Tibial nerve (tissue), 4 donors: Measurements from ENCODE around the gene SLC7A1. TPM values are rescaled to one million over a fixed set of nuclear protein-coding genes. Genes with fewer than 3 reads are reported as not detected.
A peak's percentile ranks its signal among the peaks of the same experiment; 100 is the strongest.

Experiments used
- DNase-seq, 2 donors: peaks; one replicate each; pipeline ENCODE4 v3.0.0-alpha.2; 2019; ENCODE audit warnings: low spot score in 2 of 2
- H3K27ac ChIP-seq, 4 donors: fragments of 200-600 bp; sonication (generic) in 3 of 4; one replicate each; pipeline ENCODE4 v1.5.1; 2017 to 2019; ENCODE audit warnings: mild to moderate bottlenecking in 1 of 4
- H3K27me3 ChIP-seq, 2 donors: fragments of 200-600 bp; sonication (generic) in 1 of 2; one replicate each; pipeline versions ENCODE4 v1.5.1 to v1.6.0; 2017 to 2019
- H3K36me3 ChIP-seq, 3 donors: fragments of 200-600 bp; sonication (generic); one replicate each; pipeline ENCODE4 v1.5.1; 2018 to 2019
- H3K4me1 ChIP-seq, 4 donors: fragments of 200-600 bp; sonication (generic) in 3 of 4; one replicate each; pipeline ENCODE4 v1.5.1; 2017 to 2019
- H3K4me3 ChIP-seq, 4 donors: fragments of 200-600 bp; sonication (generic) in 3 of 4; one replicate each; pipeline ENCODE4 v1.5.1; 2017 to 2019; ENCODE audit warnings: mild to moderate bottlenecking in 1 of 4, moderate library complexity in 1 of 4
- H3K9me3 ChIP-seq, 4 donors: fragments of 200-600 bp; sonication (generic) in 3 of 4; one replicate each; pipeline ENCODE4 v1.5.1; 2017 to 2019
- EP300 ChIP-seq, 2 donors: sonication (generic); formaldehyde crosslinking; IDR thresholded peaks; one replicate each; pipeline ENCODE4 v1.6.1; 2017; ENCODE audit warnings: antibody characterized with exemption in 2 of 2, mild to moderate bottlenecking in 1 of 2
- POLR2A ChIP-seq, 2 donors: fragments of 450-650 bp; IDR thresholded peaks; one replicate each; pipeline ENCODE4 v1.6.1; 2017; ENCODE audit warnings: antibody characterized with exemption in 2 of 2, mild to moderate bottlenecking in 2 of 2, moderate library complexity in 2 of 2
- WGBS, 2 donors: methylation state at CpG; one replicate each; pipeline ENCODE4 v1.1.5; 2018; 5-methylcytosine and 5-hydroxymethylcytosine counted together
- total RNA-seq, 4 donors: library from RNA; depleted of rRNA; stranded (reverse); fragments of >200 nt; gene quantifications; one replicate each; pipeline ENCODE4 v1.1.0, GENCODE V29; 2016
- TF ChIP-seq, protein P1 (sequence below), 5 experiments: fragments of 200-600 bp in 3 of 5; fragments of 450-650 bp in 2 of 5; sonication (generic) in 3 of 5; IDR thresholded peaks; one replicate each; pipeline ENCODE4 v1.5.1; 2016 to 2019; ENCODE audit warnings: antibody characterized with exemption in 5 of 5, mild to moderate bottlenecking in 3 of 5, moderate library complexity in 2 of 5

The SLC7A1 gene
- total RNA-seq, 4 donors from 2014 or later = 9.2 to 46.5 (median 24.7) TPM

DNA sequence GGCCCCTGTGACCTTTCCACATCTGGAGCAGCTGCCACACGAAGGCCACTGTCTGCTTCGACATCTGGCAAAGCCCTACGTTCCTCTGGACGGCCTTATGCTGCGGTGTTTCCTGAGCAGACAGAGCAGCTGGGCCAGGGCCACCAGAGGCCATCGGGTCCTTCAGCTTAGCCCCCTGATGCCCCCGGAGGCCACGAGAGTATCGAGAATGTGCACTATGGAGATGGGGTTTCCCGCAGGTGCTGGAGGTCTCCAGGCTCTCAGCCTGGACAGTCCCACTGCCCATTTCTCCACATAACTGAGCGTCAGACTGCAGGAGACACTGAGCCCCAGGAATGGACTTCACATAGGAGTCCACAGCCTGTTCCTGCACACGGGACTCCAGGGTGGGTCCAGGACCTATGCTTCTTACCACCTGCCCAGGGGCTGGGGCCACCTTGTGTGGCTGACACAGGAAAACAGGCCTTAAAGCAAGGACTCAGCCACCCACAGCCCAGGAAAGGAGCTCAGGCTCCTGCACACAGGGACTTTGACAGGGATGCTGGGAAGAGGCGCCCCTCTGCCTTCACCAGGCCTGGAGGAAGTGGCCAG lies 80.7 kb downstream of the SLC7A1 start:
- Histone ChIP-seq H3K36me3 (peaks cover 0 to 69% (median 0%) of the 10 kb centered on the region in 3 donors), H3K27me3 (no peaks in the 10 kb centered on the region), H3K27ac (no peak overlapping the region), H3K9me3 (no peaks in the 10 kb centered on the region), H3K4me1 (peaks cover 0 to 13% (median 0%) of the 10 kb centered on the region in 4 donors), H3K4me3 (no peak overlapping the region)
- 78 to 100% methylated on average over 1 to 12 of the region's 13 CpGs for WGBS, 2 donors
- no peak for DNase-seq
- no peak for TF ChIP-seq POLR2A (IDR thresholded peaks at IDR 0.05)
- no peak for TF ChIP-seq EP300 (IDR thresholded peaks at IDR 0.05)
- TF ChIP-seq, protein P1, sequence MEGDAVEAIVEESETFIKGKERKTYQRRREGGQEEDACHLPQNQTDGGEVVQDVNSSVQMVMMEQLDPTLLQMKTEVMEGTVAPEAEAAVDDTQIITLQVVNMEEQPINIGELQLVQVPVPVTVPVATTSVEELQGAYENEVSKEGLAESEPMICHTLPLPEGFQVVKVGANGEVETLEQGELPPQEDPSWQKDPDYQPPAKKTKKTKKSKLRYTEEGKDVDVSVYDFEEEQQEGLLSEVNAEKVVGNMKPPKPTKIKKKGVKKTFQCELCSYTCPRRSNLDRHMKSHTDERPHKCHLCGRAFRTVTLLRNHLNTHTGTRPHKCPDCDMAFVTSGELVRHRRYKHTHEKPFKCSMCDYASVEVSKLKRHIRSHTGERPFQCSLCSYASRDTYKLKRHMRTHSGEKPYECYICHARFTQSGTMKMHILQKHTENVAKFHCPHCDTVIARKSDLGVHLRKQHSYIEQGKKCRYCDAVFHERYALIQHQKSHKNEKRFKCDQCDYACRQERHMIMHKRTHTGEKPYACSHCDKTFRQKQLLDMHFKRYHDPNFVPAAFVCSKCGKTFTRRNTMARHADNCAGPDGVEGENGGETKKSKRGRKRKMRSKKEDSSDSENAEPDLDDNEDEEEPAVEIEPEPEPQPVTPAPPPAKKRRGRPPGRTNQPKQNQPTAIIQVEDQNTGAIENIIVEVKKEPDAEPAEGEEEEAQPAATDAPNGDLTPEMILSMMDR (IDR thresholded peaks at IDR 0.05) = no peak

DNA sequence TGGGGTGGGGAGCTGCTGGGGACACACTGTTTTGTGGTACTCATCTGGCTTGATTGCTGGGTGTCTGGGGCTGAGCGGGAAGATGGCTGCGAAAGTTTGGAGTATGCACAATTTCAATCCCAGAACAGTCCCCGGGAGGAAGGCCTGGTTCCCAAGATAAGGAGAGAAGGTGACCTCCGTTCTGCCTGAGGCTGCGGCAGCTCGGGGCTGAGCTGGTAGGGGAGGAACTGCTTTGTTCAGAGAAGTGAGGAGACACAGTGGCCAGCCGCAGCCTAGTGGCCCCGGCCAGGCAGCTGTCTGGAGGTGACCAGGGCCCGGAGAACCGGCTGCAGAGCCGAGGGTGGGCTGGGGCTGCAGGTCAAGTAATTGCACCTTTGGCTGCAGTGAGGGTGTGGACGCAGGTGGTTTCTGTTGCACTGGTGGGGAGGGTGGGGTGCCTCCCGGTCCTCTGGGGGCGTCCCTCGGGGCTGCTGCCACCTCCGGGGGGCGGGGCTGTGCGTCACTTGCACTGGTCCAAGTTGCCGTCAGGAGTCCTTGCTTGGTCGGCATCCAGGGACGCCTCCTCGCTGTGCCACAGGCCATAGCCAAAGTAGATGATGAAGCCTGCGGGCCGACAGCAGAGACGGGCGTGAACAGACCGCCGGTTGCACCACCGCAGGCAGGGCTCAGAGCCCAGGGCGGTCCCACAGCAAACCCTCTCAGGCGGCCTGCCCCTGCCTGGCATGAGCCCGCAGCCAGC lies 81.3 kb downstream of the SLC7A1 start:
- Histone ChIP-seq H3K4me1 (peaks cover 0 to 13% (median 0%) of the 10 kb centered on the region in 4 donors), H3K9me3 (no peaks in the 10 kb centered on the region), H3K36me3 (peaks cover 0 to 62% (median 0%) of the 10 kb centered on the region in 3 donors), H3K27me3 (no peaks in the 10 kb centered on the region), H3K4me3 (no peak overlapping the region), H3K27ac (no peak overlapping the region)
- no peak for DNase-seq
- 88 to 90% methylated on average over 23 to 25 of the region's 32 CpGs for WGBS, 2 donors
- no peak for TF ChIP-seq EP300 (IDR thresholded peaks at IDR 0.05)

DNA sequence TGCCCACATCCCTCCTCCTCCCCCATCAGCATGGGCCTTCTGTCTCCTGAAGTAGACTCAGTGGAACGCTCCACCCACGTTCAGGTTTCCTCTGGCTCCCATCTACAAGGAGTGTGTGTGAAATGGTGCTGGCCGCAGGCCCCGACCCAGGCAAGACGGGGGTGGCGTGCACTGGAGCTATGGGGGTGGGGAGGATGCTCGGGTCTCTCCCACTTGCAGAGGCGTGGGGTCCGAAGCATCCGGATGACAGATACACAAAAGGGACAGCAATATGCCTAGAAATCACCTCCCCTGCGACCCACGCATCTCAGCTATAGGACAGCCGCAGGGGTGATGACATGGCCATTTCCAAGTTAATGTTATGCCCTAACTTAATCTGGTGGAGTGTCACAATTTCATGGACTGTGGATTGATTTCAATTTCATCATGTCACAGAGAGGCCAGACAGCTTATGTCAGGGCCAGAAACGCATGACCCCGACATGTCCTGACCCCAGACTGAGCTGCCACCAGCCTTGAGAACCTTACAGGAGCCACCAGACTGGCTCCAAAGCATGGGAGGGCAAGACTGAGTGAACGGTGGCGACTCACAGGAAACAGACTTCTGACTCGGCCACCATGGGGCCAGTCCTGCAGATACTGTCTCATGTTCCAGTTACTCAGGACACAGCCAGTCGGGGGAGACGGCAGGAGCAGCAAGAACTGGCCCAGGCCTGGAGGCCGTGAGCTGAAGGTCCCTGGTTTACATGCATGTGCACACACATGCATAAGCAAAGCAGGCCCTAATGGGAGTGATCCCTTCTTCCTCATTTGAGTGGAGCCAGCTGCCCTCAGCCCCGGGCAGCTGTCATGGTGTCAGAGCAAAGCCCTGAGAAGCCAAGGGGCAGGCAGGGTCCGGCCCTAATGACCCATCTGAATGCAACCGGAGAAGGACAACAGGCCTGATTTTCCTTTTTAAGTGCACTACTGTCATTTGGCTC lies 82.2 kb downstream of the SLC7A1 start:
- no peaks in the 10 kb centered on the region for H3K27me3 ChIP-seq
- H3K36me3 ChIP-seq = peaks cover 0 to 54% (median 0%) of the 10 kb centered on the region in 3 donors
- no peak for DNase-seq
- peaks cover 0 to 19% (median 0%) of the 10 kb centered on the region in 4 donors for H3K4me1 ChIP-seq
- H3K9me3 ChIP-seq = no peaks in the 10 kb centered on the region
- no peak overlapping the region for H3K4me3 ChIP-seq
- H3K27ac ChIP-seq = peak overlapping the region in 1 of 4 donors; percentile 13
- WGBS, 2 donors = 85 to 88% methylated on average over 23 to 24 of the region's 24 CpGs
- no peak for TF ChIP-seq EP300 (IDR thresholded peaks at IDR 0.05)
- TF ChIP-seq POLR2A (IDR thresholded peaks at IDR 0.05) = no peak
- TF ChIP-seq, protein P1 (IDR thresholded peaks at IDR 0.05) = no peak

- no peak for TF ChIP-seq POLR2A (IDR thresholded peaks at IDR 0.05)
- TF ChIP-seq EP300 (IDR thresholded peaks at IDR 0.05) = peak in 1 of 2 donors; percentile 68
- H3K4me1 ChIP-seq = peaks cover 0 to 26% (median 0%) of the 10 kb centered on the region in 4 donors
- peak; percentile 53 to 84 for DNase-seq
- peaks cover 0 to 41% (median 0%) of the 10 kb centered on the region in 3 donors for H3K36me3 ChIP-seq
- 53 to 63% methylated on average over 8 of the region's 8 CpGs for WGBS, 2 donors
- H3K27ac ChIP-seq = peak overlapping the region in 2 of 4 donors; percentile 29 to 46
- H3K9me3 ChIP-seq = no peaks in the 10 kb centered on the region
- no peaks in the 10 kb centered on the region for H3K27me3 ChIP-seq
- H3K4me3 ChIP-seq = no peak overlapping the region
These were observed 83.5 kb downstream of the SLC7A1 start for GRCh38 chr13:29511980-29512379.

GRCh38 chr13:29511106-29511796 lies 84.2 kb downstream of the SLC7A1 start:
- H3K4me3 ChIP-seq = no peak overlapping the region
- 85 to 90% methylated on average over 12 of the region's 12 CpGs for WGBS, 2 donors
- H3K4me1 ChIP-seq = peaks cover 0 to 26% (median 0%) of the 10 kb centered on the region in 4 donors
- H3K27ac ChIP-seq = peak overlapping the region in 2 of 4 donors; percentile 10 to 46
- no peak for DNase-seq
- TF ChIP-seq, protein P1 (IDR thresholded peaks at IDR 0.05) = no peak
- TF ChIP-seq EP300 (IDR thresholded peaks at IDR 0.05) (no peak), POLR2A (IDR thresholded peaks at IDR 0.05) (no peak)
- H3K27me3 ChIP-seq = no peaks in the 10 kb centered on the region
- H3K36me3 ChIP-seq = peaks cover 0 to 33% (median 0%) of the 10 kb centered on the region in 3 donors
- no peaks in the 10 kb centered on the region for H3K9me3 ChIP-seq
